ENCODE data around the gene STIMATE. TPM values are rescaled to one million over a fixed set of nuclear protein-coding genes. Genes with fewer than 3 reads are reported as not detected.
A peak's percentile ranks its signal among the peaks of the same experiment; 100 is the strongest.

STIMATE gene
- total RNA-seq, 6 experiments from 2014 or later: 18.4 to 25.6 (median 21.7) TPM

- H3K36me3 Mint-ChIP-seq (ENCODE audit: low read depth): no peaks in the 10 kb centered on the region; the same call in 1 of the 2 replicates
- H3K27me3 Mint-ChIP-seq (ENCODE audit: insufficient read depth): peaks cover 4% of the 10 kb centered on the region; the same call in 1 of the 2 replicates
- peaks cover 70% of the 10 kb centered on the region for H3K4me1 Mint-ChIP-seq (ENCODE audit: low read depth)
- H3K4me3 Mint-ChIP-seq: no peak overlapping the region
- no peak overlapping the region for H3K27ac Mint-ChIP-seq
- no peaks in the 10 kb centered on the region for H3K9me3 Mint-ChIP-seq
- TF ChIP-seq, protein P1, sequence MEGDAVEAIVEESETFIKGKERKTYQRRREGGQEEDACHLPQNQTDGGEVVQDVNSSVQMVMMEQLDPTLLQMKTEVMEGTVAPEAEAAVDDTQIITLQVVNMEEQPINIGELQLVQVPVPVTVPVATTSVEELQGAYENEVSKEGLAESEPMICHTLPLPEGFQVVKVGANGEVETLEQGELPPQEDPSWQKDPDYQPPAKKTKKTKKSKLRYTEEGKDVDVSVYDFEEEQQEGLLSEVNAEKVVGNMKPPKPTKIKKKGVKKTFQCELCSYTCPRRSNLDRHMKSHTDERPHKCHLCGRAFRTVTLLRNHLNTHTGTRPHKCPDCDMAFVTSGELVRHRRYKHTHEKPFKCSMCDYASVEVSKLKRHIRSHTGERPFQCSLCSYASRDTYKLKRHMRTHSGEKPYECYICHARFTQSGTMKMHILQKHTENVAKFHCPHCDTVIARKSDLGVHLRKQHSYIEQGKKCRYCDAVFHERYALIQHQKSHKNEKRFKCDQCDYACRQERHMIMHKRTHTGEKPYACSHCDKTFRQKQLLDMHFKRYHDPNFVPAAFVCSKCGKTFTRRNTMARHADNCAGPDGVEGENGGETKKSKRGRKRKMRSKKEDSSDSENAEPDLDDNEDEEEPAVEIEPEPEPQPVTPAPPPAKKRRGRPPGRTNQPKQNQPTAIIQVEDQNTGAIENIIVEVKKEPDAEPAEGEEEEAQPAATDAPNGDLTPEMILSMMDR (IDR thresholded peaks at IDR 0.05): no peak
- no peak for DNase-seq
Observed at GRCh38 chr3:52894756-52895155, 2.6 kb downstream of the STIMATE start.

GRCh38 chr3:52893723-52894122 lies 3.6 kb downstream of the STIMATE start:
- H3K4me3 Mint-ChIP-seq: peak overlapping the region; percentile 87
- TF ChIP-seq, protein P1 (IDR thresholded peaks at IDR 0.05): no peak
- H3K27ac Mint-ChIP-seq: peak overlapping the region; percentile 82

GRCh38 chr3:52892625-52893311 lies 4.6 kb downstream of the STIMATE start:
- TF ChIP-seq, protein P1 (IDR thresholded peaks at IDR 0.05): peak; percentile 54
- Mint-ChIP-seq H3K36me3 (ENCODE audit: low read depth) (no peaks in the 10 kb centered on the region; the same call in 1 of the 2 replicates), H3K27ac (peak overlapping the region; percentile 82), H3K27me3 (ENCODE audit: insufficient read depth) (peaks cover 4% of the 10 kb centered on the region; the same call in 1 of the 2 replicates), H3K4me3 (peak overlapping the region; percentile 87), H3K4me1 (ENCODE audit: low read depth) (peaks cover 63% of the 10 kb centered on the region), H3K9me3 (no peaks in the 10 kb centered on the region)
- peak; percentile 25 for DNase-seq

More at GRCh38 chr3:52893723-52894122, 3.6 kb downstream of the STIMATE start:
- Mint-ChIP-seq H3K4me1 (ENCODE audit: low read depth) (peaks cover 70% of the 10 kb centered on the region), H3K27me3 (ENCODE audit: insufficient read depth) (peaks cover 4% of the 10 kb centered on the region; the same call in 1 of the 2 replicates), H3K9me3 (no peaks in the 10 kb centered on the region), H3K36me3 (ENCODE audit: low read depth) (no peaks in the 10 kb centered on the region; the same call in 1 of the 2 replicates)
- no peak for DNase-seq

DNA sequence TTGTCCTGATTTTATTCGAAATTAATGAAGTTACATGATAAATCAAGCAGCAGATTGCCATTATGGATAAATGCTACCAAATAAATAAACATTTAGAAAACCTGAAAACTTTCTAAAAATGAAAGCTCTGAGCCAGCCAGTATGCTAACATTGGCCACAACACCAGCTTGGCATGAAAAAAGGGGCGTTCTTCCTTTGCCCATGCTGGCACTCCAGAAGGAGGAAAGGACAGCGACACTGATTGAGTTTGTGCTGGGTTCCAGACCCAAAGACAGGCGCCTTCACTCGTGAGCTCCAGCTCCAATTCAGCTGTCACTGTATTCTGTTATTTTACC lies 5.1 kb downstream of the STIMATE start:
- Mint-ChIP-seq H3K27me3 (ENCODE audit: insufficient read depth) (peaks cover 4% of the 10 kb centered on the region; the same call in 1 of the 2 replicates), H3K4me1 (ENCODE audit: low read depth) (peaks cover 62% of the 10 kb centered on the region), H3K4me3 (peak overlapping the region; percentile 87), H3K27ac (peak overlapping the region; percentile 82), H3K36me3 (ENCODE audit: low read depth) (no peaks in the 10 kb centered on the region; the same call in 1 of the 2 replicates), H3K9me3 (no peaks in the 10 kb centered on the region)
- TF ChIP-seq, protein P1 (IDR thresholded peaks at IDR 0.05): no peak
- no peak for DNase-seq

GRCh38 chr3:52891615-52892081 lies 5.7 kb downstream of the STIMATE start:
- Mint-ChIP-seq H3K4me3 (peak overlapping the region; percentile 87), H3K36me3 (ENCODE audit: low read depth) (no peaks in the 10 kb centered on the region; the same call in 1 of the 2 replicates), H3K27ac (peak overlapping the region; percentile 82), H3K27me3 (ENCODE audit: insufficient read depth) (peaks cover 2% of the 10 kb centered on the region; the same call in 1 of the 2 replicates), H3K9me3 (no peaks in the 10 kb centered on the region), H3K4me1 (ENCODE audit: low read depth) (peaks cover 60% of the 10 kb centered on the region)
- DNase-seq: peak; percentile 50
- TF ChIP-seq, protein P1 (IDR thresholded peaks at IDR 0.05): no peak
